GM12878 (cell line): ENCODE results near the gene ANKFY1. TPM values are rescaled to one million over a fixed set of nuclear protein-coding genes. Genes with fewer than 3 reads are reported as not detected.

Experiments
- ATAC-seq: fragments of 200-7000 bp; cut with Tn5 transposase; 3 replicates; pipeline ENCODE4 v1.9.1; 2020; ENCODE audit warnings: mild to moderate bottlenecking, moderate library complexity
- BruUV-seq: library from RNA; stranded (reverse); fragments of 400-500 nt; replicated peaks from 2 replicates; lab custom pipeline; 2021; lab: Mats Ljungman, UMichigan
- CTCF ChIA-PET: fragments of 300-600 bp; sonication (Branson Sonifier 250); formaldehyde crosslinking; extraction: SDS; loops from one replicate; lab custom pipeline; 2021; ENCODE audit warnings: inconsistent platforms; lab: Yijun Ruan, JAX
- POLR2A ChIA-PET: fragments of 350-600 bp; formaldehyde crosslinking; extraction: SDS; loops from one replicate; lab custom pipeline; 2021; ENCODE audit warnings: inconsistent platforms; lab: Charles Lee
- RAD21 ChIA-PET: fragments of 300-600 bp; sonication (Branson Sonifier 250); formaldehyde crosslinking; loops from one replicate; lab custom pipeline; 2023; ENCODE audit warnings: antibody characterized with exemption; ENCODE audit not compliant: unreplicated experiment; lab: Charles Lee
- SMC1A ChIA-PET: fragments of 300-600 bp; sonication (Branson Sonifier 250); formaldehyde crosslinking; loops from one replicate; lab custom pipeline; 2023; ENCODE audit not compliant: unreplicated experiment, uncharacterized antibody; lab: Charles Lee
- DNase-seq: peaks from one replicate; pipeline ENCODE4 v3.0.0-alpha.2; 2011; ENCODE audit warnings: low read depth, low spot score
- FAIRE-seq: peaks from 3 replicates; lab custom pipeline; 2011; peaks lifted over from hg19 to GRCh38; lab: Jason Lieb, UNC
- H2AFZ ChIP-seq: 2 replicates; pipeline ENCODE4 v1.6.0; 2011; ENCODE audit warnings: low read depth, low read length, control low read depth; ENCODE audit not compliant: control insufficient read depth
- H3K27ac ChIP-seq: 2 replicates; pipeline ENCODE4 v1.5.1; 2011; ENCODE audit warnings: control low read depth; ENCODE audit not compliant: control insufficient read depth, insufficient read depth
- H3K27me3 ChIP-seq, 2 experiments: replicated peaks in 1 of 2; 2 replicates each; pipeline versions ENCODE4 v1.6.0 to v1.6.1; 2011; ENCODE audit warnings: low read length in 1 of 2; ENCODE audit not compliant: control insufficient read depth in 2 of 2, insufficient read depth in 2 of 2
- H3K36me3 ChIP-seq, 2 experiments: 2 replicates each; pipeline ENCODE4 v1.5.1; 2011; ENCODE audit warnings: low read length in 1 of 2; ENCODE audit not compliant: control insufficient read depth in 2 of 2, insufficient read depth in 2 of 2
- H3K4me1 ChIP-seq: 2 replicates; pipeline ENCODE4 v1.6.1; 2011; ENCODE audit warnings: mild to moderate bottlenecking, low read length, moderate library complexity, mixed read lengths; ENCODE audit not compliant: control insufficient read depth, insufficient read depth
- H3K4me2 ChIP-seq: 2 replicates; pipeline ENCODE4 v1.6.0; 2011; ENCODE audit warnings: control low read depth; ENCODE audit not compliant: control insufficient read depth, insufficient read depth
- H3K4me3 ChIP-seq: fragments of 200-600 bp; sonication (generic); 2 replicates; pipeline ENCODE4 v1.5.1; 2016
- H3K79me2 ChIP-seq: 2 replicates; pipeline ENCODE4 v1.6.0; 2011; ENCODE audit warnings: low read length; ENCODE audit not compliant: control insufficient read depth, insufficient read depth
- H3K9ac ChIP-seq: 2 replicates; pipeline ENCODE4 v1.8.0; 2011; ENCODE audit warnings: low read length, control low read depth, mixed read lengths; ENCODE audit not compliant: control insufficient read depth, insufficient read depth
- H3K9me3 ChIP-seq: replicated peaks from 3 replicates; pipeline ENCODE4 v1.5.1; 2011; ENCODE audit warnings: mild to moderate bottlenecking, low read length; ENCODE audit not compliant: control insufficient read depth, insufficient read depth
- H4K20me1 ChIP-seq: 2 replicates; pipeline ENCODE4 v1.6.0; 2011; ENCODE audit not compliant: control insufficient read depth, insufficient read depth
- CEBPB ChIP-seq, 2 experiments: fragments of 150-350 bp in 1 of 2; IDR thresholded peaks; 2 replicates each; pipeline ENCODE4 v1.6.1; 2012 to 2014; ENCODE audit warnings: low read depth in 2 of 2, low read length in 2 of 2, borderline replicate concordance in 1 of 2, inconsistent platforms in 1 of 2
- GABPA ChIP-seq: IDR thresholded peaks from 2 replicates; pipeline ENCODE4 v1.6.1; 2014; ENCODE audit warnings: antibody characterized with exemption, low read depth, mild to moderate bottlenecking, inconsistent platforms
- HDAC2 ChIP-seq: fragments of 200-600 bp; sonication (generic); IDR thresholded peaks from 2 replicates; pipeline ENCODE4 v1.6.1; 2017
- ZNF207 ChIP-seq: fragments of 450-650 bp; IDR thresholded peaks from 2 replicates; pipeline ENCODE4 v1.6.1; 2014; ENCODE audit warnings: antibody characterized with exemption, mild to moderate bottlenecking, borderline replicate concordance
- WGBS: methylation state at CpG from one replicate; pipeline ENCODE4 v1.1.6; 2016; ENCODE audit warnings: low lambda C conversion rate; ENCODE audit not compliant: insufficient replicate concordance, insufficient coverage; ENCODE audit errors: missing lambda C conversion rate; 5-methylcytosine and 5-hydroxymethylcytosine counted together
- in situ Hi-C: fragments of 300-500 bp; cut with MboI; formaldehyde crosslinking; loops from 9 replicates; pipeline ENCODE4 v1.14.3; 2018; ENCODE audit warnings: mixed read lengths
- intact Hi-C: fragments of 100-400 bp; cut with micrococcal nuclease; formaldehyde crosslinking; loops from one replicate; pipeline ENCODE4 v1.14.2; 2022; ENCODE audit not compliant: unreplicated experiment
- polyA plus RNA-seq, 11 experiments: library from polyadenylated mRNA; depleted of rRNA in 4 of 11; unstranded in 6 of 11; stranded (reverse) in 5 of 11; fragments of >200 nt; fragmentation: Nextera tagmentation in 4 of 11; fragmentation: Illumina TruSeq in 1 of 11; extraction: Ambion mirVana in 4 of 11; extraction: Trizol in 1 of 11; gene quantifications; 1 replicate in 1 of 11; 2 replicates in 10 of 11; pipeline versions ENCODE4 v1.2.1 to v1.2.3, GENCODE V29; 2011 to 2016; ENCODE audit warnings: inconsistent platforms in 2 of 11, missing spikeins in 2 of 11, low read depth in 1 of 11
- total RNA-seq, 4 experiments: library from RNA; depleted of rRNA in 3 of 4; stranded (reverse); fragments of >200 nt in 3 of 4; fragmentation: Illumina TruSeq in 1 of 4; extraction: Trizol in 1 of 4; gene quantifications; 2 replicates each; pipeline versions ENCODE4 v1.2.1 to v1.2.3, GENCODE V29; 2013 to 2021
- TF ChIP-seq, protein P1 (sequence below): fragments of 450-650 bp; formaldehyde crosslinking; IDR thresholded peaks from 2 replicates; pipeline ENCODE4 v1.5.0; 2022; ENCODE audit warnings: mild to moderate bottlenecking, missing genetic modification characterization
- TF ChIP-seq, protein P2 (sequence below): fragments of 450-650 bp; IDR thresholded peaks from 2 replicates; pipeline ENCODE4 v1.6.1; 2018; ENCODE audit warnings: mild to moderate bottlenecking, low read depth, moderate library complexity; ENCODE audit not compliant: partially characterized antibody

ANKFY1 gene
- total and polyA plus RNA-seq, 10 of the 15 experiments (the other 5 are each of a cell fraction or from before 2014, with no cell fraction given) = 3.0 to 27.7 (median 16.4) TPM

- TF ChIP-seq CEBPB (IDR thresholded peaks at IDR 0.05; ENCODE audit: borderline replicate concordance in 1 of 2, low read depth in 2 of 2, low read length in 2 of 2) (no peak), HDAC2 (no peak), GABPA (no peak)
- TF ChIP-seq, protein P1, sequence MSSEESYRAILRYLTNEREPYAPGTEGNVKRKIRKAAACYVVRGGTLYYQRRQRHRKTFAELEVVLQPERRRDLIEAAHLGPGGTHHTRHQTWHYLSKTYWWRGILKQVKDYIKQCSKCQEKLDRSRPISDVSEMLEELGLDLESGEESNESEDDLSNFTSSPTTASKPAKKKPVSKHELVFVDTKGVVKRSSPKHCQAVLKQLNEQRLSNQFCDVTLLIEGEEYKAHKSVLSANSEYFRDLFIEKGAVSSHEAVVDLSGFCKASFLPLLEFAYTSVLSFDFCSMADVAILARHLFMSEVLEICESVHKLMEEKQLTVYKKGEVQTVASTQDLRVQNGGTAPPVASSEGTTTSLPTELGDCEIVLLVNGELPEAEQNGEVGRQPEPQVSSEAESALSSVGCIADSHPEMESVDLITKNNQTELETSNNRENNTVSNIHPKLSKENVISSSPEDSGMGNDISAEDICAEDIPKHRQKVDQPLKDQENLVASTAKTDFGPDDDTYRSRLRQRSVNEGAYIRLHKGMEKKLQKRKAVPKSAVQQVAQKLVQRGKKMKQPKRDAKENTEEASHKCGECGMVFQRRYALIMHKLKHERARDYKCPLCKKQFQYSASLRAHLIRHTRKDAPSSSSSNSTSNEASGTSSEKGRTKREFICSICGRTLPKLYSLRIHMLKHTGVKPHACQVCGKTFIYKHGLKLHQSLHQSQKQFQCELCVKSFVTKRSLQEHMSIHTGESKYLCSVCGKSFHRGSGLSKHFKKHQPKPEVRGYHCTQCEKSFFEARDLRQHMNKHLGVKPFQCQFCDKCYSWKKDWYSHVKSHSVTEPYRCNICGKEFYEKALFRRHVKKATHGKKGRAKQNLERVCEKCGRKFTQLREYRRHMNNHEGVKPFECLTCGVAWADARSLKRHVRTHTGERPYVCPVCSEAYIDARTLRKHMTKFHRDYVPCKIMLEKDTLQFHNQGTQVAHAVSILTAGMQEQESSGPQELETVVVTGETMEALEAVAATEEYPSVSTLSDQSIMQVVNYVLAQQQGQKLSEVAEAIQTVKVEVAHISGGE (CRISPR knock-in tag) = no peak
Observed at GRCh38 chr17:4232168-4232813, 31.5 kb downstream of the ANKFY1 start (continued).

- Histone ChIP-seq H3K9ac (no peak overlapping the region), H2AFZ (no peak overlapping the region), H3K4me3 (no peak overlapping the region), H3K9me3 (no peaks in the 10 kb centered on the region), H3K36me3 (peaks cover 0 to 29% of the 10 kb centered on the region in 2 experiments; a peak in 2 of 4 replicates), H3K4me1 (no peaks in the 10 kb centered on the region), H3K27me3 (no peaks in the 10 kb centered on the region), H3K4me2 (no peak overlapping the region), H3K79me2 (no peaks in the 10 kb centered on the region), H3K27ac (no peak overlapping the region), H4K20me1 (no peaks in the 10 kb centered on the region)
- ATAC-seq (no peak), FAIRE-seq (no peak), DNase-seq (no peak)
- no TSS peak for BruUV-seq
- CTCF ChIA-PET = interaction anchor here (0.5 to 2.0 kb wide), 10 partner anchors 8 to 186 kb away, joined by 3 to 14 read pairs (median 4); no protein-coding TSS in a partner anchor
- TF ChIP-seq, protein P2, sequence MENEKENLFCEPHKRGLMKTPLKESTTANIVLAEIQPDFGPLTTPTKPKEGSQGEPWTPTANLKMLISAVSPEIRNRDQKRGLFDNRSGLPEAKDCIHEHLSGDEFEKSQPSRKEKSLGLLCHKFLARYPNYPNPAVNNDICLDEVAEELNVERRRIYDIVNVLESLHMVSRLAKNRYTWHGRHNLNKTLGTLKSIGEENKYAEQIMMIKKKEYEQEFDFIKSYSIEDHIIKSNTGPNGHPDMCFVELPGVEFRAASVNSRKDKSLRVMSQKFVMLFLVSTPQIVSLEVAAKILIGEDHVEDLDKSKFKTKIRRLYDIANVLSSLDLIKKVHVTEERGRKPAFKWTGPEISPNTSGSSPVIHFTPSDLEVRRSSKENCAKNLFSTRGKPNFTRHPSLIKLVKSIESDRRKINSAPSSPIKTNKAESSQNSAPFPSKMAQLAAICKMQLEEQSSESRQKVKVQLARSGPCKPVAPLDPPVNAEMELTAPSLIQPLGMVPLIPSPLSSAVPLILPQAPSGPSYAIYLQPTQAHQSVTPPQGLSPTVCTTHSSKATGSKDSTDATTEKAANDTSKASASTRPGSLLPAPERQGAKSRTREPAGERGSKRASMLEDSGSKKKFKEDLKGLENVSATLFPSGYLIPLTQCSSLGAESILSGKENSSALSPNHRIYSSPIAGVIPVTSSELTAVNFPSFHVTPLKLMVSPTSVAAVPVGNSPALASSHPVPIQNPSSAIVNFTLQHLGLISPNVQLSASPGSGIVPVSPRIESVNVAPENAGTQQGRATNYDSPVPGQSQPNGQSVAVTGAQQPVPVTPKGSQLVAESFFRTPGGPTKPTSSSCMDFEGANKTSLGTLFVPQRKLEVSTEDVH = no peak
- TF ChIP-seq ZNF207 = no peak
- intact Hi-C loops (no loop called here), in situ Hi-C loops (no loop called here)
- POLR2A ChIA-PET = interaction anchor here (0.5 kb wide), 1 partner anchor 50 kb away, joined by 4 read pairs; no protein-coding TSS in a partner anchor
- RAD21 ChIA-PET = interaction anchor here (1.6 kb wide), 1 partner anchor 14 kb away, joined by 10 read pairs; no protein-coding TSS in a partner anchor
- SMC1A ChIA-PET = interaction anchor here (0.6 to 2.0 kb wide), 11 partner anchors 9 to 191 kb away, joined by 3 to 16 read pairs (median 4); no protein-coding TSS in a partner anchor
- 86% methylated on average over 8 of the region's 8 CpGs for WGBS
Observed at GRCh38 chr17:4229627-4230541, 33.9 kb downstream of the ANKFY1 start.
